Measurements from ENCODE around the gene NAP1L4.
A peak's percentile ranks its signal among the peaks of the same experiment; 100 is the strongest.

Gene NAP1L4

DNA sequence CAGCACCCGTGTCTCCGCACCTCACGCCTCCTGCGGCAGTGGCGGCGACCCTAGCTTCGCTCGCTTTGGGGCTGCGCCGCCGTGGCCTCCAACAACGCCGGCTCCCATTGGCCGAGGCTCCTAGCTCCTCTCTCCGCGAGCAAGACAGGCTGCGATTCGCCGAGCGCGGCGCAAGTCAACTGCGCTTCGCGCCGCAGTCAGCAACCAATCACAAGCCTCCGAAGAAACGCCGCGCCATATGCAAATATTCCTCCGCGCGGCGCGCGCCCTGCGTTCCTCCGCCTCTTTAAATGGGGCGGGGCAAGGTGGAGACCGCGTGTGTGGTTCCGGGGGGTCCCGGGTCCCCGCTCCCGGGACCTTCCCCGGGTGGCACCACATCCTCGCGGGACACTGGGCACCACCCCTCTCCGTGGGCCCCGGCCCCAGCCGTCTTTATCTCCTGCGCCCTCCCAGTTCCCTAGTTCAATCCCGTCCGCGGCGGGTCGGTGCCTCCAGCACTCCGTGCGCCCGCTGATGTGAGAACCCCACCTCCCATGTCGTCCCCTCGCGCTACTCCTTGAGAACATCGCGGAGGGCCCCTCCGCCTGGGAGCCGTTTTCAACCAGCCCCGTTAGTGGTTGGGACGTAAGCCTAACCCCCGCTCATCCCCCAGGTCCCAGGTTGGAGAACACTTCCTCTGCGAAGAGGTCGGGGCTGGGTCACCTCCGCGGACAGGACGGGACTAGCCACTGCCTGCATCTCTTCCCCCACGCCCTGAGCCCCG is at the start of gene NAP1L4:
Gene NAP1L4 (minus strand): TSS at position 96 of the 763 bp plus-strand sequence. CDS start 13,109 bp downstream, outside the sequence.
- Histone ChIP-seq H3K9ac (ENCODE audit: low read depth in 1 of 2, low read length in 2 of 2) (peak within 1 kb of the TSS; percentile 87 to 90), H3K4me1 (ENCODE audit: control insufficient read depth in 2 of 2, insufficient read depth in 2 of 2, low read length in 2 of 2) (peaks cover 22 to 44% of the 10 kb centered on the region in 2 donors), H3K9me3 (ENCODE audit: control insufficient read depth in 2 of 2, low read length in 2 of 2) (no peaks in the 10 kb centered on the region), H3K4me3 (ENCODE audit: low read length in 2 of 2) (peak within 1 kb of the TSS; percentile 76 to 94), H3K27ac (ENCODE audit: low read depth in 2 of 2, low read length in 2 of 2) (peak within 1 kb of the TSS; percentile 90 to 94), H3K36me3 (ENCODE audit: control insufficient read depth in 2 of 2, insufficient read depth in 2 of 2, low read length in 2 of 2) (no peaks in the 10 kb centered on the region), H3K27me3 (ENCODE audit: control insufficient read depth in 2 of 2, insufficient read depth in 2 of 2, low read length in 2 of 2) (no peaks in the 10 kb centered on the region)

DNA sequence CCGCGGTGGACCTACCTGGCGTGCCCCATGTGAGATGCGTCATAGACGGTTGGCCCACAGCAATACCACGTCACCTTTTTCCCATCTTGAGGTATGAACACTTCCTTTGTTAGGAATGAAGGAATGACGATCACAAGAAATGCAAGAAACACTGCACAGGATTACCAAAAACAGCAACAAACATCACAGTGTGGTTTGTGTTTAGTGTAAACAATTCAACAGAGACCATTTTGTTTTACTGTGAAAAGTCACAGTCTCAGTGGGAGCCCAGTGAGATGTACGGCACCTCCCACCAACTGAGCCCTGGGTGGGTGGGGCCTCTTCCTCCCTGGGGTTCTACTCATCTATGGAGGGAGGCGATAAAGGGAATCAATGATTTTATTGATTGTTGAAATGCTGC is 48.8 kb upstream of the NAP1L4 start:
- H3K27me3 ChIP-seq (ENCODE audit: control insufficient read depth in 2 of 2, insufficient read depth in 2 of 2, low read length in 2 of 2) = no peaks in the 10 kb centered on the region
- no peak overlapping the region for H3K27ac ChIP-seq (ENCODE audit: low read depth in 2 of 2, low read length in 2 of 2)
- peaks cover 4 to 5% of the 10 kb centered on the region in 2 donors for H3K4me1 ChIP-seq (ENCODE audit: control insufficient read depth in 2 of 2, insufficient read depth in 2 of 2, low read length in 2 of 2)
- no peak overlapping the region for H3K4me3 ChIP-seq (ENCODE audit: low read length in 2 of 2)
- no peak overlapping the region for H3K9ac ChIP-seq (ENCODE audit: low read depth in 1 of 2, low read length in 2 of 2)
- peaks cover 58 to 62% of the 10 kb centered on the region in 2 donors for H3K36me3 ChIP-seq (ENCODE audit: control insufficient read depth in 2 of 2, insufficient read depth in 2 of 2, low read length in 2 of 2)
- no peaks in the 10 kb centered on the region for H3K9me3 ChIP-seq (ENCODE audit: control insufficient read depth in 2 of 2, low read length in 2 of 2)

DNA sequence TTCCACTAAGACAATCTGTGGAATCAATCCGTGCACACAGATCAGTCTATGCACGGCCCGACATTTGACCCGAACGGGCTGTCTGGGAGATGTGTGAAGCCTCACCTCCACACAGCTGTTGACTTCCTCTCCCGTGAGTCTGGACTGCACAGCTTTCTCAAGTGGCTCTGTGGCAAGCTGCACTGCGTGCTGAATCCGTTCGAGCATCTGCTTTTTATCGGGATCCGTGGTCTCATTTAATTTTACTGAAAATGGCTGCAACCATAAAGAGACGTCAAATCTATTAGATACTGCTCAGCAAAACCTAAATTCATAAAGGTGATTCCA is 45.8 kb upstream of the NAP1L4 start:
- no peak overlapping the region for H3K4me3 ChIP-seq (ENCODE audit: low read length in 2 of 2)
- no peaks in the 10 kb centered on the region for H3K9me3 ChIP-seq (ENCODE audit: control insufficient read depth in 2 of 2, low read length in 2 of 2)
- H3K9ac ChIP-seq (ENCODE audit: low read depth in 1 of 2, low read length in 2 of 2) = no peak overlapping the region
- peaks cover 4 to 5% of the 10 kb centered on the region in 2 donors for H3K4me1 ChIP-seq (ENCODE audit: control insufficient read depth in 2 of 2, insufficient read depth in 2 of 2, low read length in 2 of 2)
- H3K27me3 ChIP-seq (ENCODE audit: control insufficient read depth in 2 of 2, insufficient read depth in 2 of 2, low read length in 2 of 2) = no peaks in the 10 kb centered on the region
- H3K36me3 ChIP-seq (ENCODE audit: control insufficient read depth in 2 of 2, insufficient read depth in 2 of 2, low read length in 2 of 2) = peaks cover 52 to 64% of the 10 kb centered on the region in 2 donors
- H3K27ac ChIP-seq (ENCODE audit: low read depth in 2 of 2, low read length in 2 of 2) = no peak overlapping the region

GRCh38 chr11:3037040-3037944 is 45.2 kb upstream of the NAP1L4 start:
- H3K9ac ChIP-seq (ENCODE audit: low read depth in 1 of 2, low read length in 2 of 2) = no peak overlapping the region
- peaks cover 4 to 5% of the 10 kb centered on the region in 2 donors for H3K4me1 ChIP-seq (ENCODE audit: control insufficient read depth in 2 of 2, insufficient read depth in 2 of 2, low read length in 2 of 2)
- H3K4me3 ChIP-seq (ENCODE audit: low read length in 2 of 2) = no peak overlapping the region
- H3K36me3 ChIP-seq (ENCODE audit: control insufficient read depth in 2 of 2, insufficient read depth in 2 of 2, low read length in 2 of 2) = peaks cover 57 to 68% of the 10 kb centered on the region in 2 donors
- H3K9me3 ChIP-seq (ENCODE audit: control insufficient read depth in 2 of 2, low read length in 2 of 2) = no peaks in the 10 kb centered on the region
- no peaks in the 10 kb centered on the region for H3K27me3 ChIP-seq (ENCODE audit: control insufficient read depth in 2 of 2, insufficient read depth in 2 of 2, low read length in 2 of 2)
- H3K27ac ChIP-seq (ENCODE audit: low read depth in 2 of 2, low read length in 2 of 2) = peak overlapping the region in 1 of 2 donors; percentile 10

DNA sequence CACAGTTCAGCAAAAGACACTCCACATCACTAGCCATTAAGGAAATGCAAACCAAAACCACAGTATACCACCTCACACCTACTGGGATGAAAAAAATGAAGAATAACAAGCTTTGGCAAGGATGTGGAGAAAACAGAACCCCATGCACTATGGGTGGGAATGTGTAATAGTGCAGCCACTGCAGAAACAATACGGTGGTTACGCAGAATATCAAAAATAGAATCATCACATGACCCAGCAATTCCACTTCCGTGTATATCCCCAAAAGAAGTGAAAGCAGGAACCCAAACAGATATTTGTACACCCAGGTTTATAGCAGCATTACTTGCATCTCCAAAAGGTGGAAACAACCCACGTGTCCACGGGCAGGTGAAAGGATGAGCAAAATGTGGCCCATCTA is 44.3 kb upstream of the NAP1L4 start:
- Histone ChIP-seq H3K4me1 (ENCODE audit: control insufficient read depth in 2 of 2, insufficient read depth in 2 of 2, low read length in 2 of 2) (peaks cover 4 to 5% of the 10 kb centered on the region in 2 donors), H3K27me3 (ENCODE audit: control insufficient read depth in 2 of 2, insufficient read depth in 2 of 2, low read length in 2 of 2) (no peaks in the 10 kb centered on the region), H3K9ac (ENCODE audit: low read depth in 1 of 2, low read length in 2 of 2) (no peak overlapping the region), H3K36me3 (ENCODE audit: control insufficient read depth in 2 of 2, insufficient read depth in 2 of 2, low read length in 2 of 2) (peaks cover 50 to 62% of the 10 kb centered on the region in 2 donors), H3K27ac (ENCODE audit: low read depth in 2 of 2, low read length in 2 of 2) (no peak overlapping the region), H3K9me3 (ENCODE audit: control insufficient read depth in 2 of 2, low read length in 2 of 2) (no peaks in the 10 kb centered on the region), H3K4me3 (ENCODE audit: low read length in 2 of 2) (no peak overlapping the region)

DNA sequence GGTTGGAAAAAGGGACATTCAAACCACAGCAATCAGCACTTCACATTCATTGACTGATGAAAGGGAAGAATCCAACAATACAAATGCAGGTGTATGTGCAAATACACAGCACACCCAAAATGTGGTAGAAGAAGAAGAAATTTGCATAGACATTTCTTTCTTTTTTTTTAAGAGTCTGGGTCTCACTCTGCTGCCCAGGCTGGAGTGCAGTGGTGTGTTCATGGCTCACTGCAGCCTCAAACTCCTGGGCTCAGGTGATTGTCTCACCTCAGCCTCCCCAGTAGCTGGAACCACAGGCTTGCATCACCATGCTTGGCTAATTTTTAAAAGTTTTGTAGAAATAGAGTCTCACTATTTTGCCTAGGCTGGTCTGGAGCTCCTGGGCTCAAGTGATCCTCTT is 43.2 kb upstream of the NAP1L4 start:
- no peak overlapping the region for H3K27ac ChIP-seq (ENCODE audit: low read depth in 2 of 2, low read length in 2 of 2)
- H3K9me3 ChIP-seq (ENCODE audit: control insufficient read depth in 2 of 2, low read length in 2 of 2) = no peaks in the 10 kb centered on the region
- H3K4me1 ChIP-seq (ENCODE audit: control insufficient read depth in 2 of 2, insufficient read depth in 2 of 2, low read length in 2 of 2) = peaks cover 4 to 6% of the 10 kb centered on the region in 2 donors
- no peak overlapping the region for H3K4me3 ChIP-seq (ENCODE audit: low read length in 2 of 2)
- H3K9ac ChIP-seq (ENCODE audit: low read depth in 1 of 2, low read length in 2 of 2) = no peak overlapping the region
- no peaks in the 10 kb centered on the region for H3K27me3 ChIP-seq (ENCODE audit: control insufficient read depth in 2 of 2, insufficient read depth in 2 of 2, low read length in 2 of 2)
- H3K36me3 ChIP-seq (ENCODE audit: control insufficient read depth in 2 of 2, insufficient read depth in 2 of 2, low read length in 2 of 2) = peaks cover 46 to 56% of the 10 kb centered on the region in 2 donors

DNA sequence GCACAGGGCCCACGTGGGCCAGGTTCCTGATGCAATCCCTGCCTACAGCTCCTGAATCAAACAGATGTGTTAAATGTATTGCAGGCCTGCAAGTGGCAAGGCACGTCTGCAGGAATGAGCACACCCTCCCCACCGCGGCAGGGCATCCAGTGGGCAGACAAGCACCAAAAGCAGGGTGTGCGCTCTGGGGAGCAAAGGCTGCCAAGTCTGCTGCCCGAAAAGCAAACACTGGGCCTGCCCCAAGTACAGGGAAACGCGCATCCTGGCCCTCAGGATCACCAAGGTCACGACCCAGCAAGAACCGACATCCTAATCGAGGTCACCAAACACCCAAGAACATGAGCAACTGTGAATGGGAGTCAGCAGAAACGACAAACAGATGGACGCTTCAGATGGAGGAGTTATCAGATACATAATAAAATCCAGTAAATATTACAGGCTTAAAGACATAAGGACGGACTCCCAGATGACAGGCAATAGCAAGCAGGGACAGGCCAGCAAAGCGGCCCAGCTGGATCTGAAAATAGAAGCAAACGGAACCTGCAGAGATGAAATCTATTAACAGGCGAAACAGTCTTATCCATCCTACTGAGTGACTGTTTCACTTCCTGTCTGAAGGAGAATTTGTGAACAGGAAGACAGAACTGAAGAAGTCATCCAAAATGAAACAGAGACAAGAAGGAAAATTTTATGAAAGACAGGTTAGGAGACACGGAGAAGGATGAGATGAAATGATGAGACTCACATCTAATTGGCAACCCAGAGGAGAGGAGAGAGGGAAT is 38.4 kb upstream of the NAP1L4 start:
- Histone ChIP-seq H3K27ac (ENCODE audit: low read depth in 2 of 2, low read length in 2 of 2) (no peak overlapping the region), H3K27me3 (ENCODE audit: control insufficient read depth in 2 of 2, insufficient read depth in 2 of 2, low read length in 2 of 2) (no peaks in the 10 kb centered on the region)

GRCh38 chr11:3028813-3029212 is 36.7 kb upstream of the NAP1L4 start:
- Histone ChIP-seq H3K4me1 (ENCODE audit: control insufficient read depth in 2 of 2, insufficient read depth in 2 of 2, low read length in 2 of 2) (peaks cover 3 to 19% of the 10 kb centered on the region in 2 donors), H3K27ac (ENCODE audit: low read depth in 2 of 2, low read length in 2 of 2) (peak overlapping the region in 1 of 2 donors; percentile 47), H3K9me3 (ENCODE audit: control insufficient read depth in 2 of 2, low read length in 2 of 2) (no peaks in the 10 kb centered on the region), H3K27me3 (ENCODE audit: control insufficient read depth in 2 of 2, insufficient read depth in 2 of 2, low read length in 2 of 2) (no peaks in the 10 kb centered on the region), H3K36me3 (ENCODE audit: control insufficient read depth in 2 of 2, insufficient read depth in 2 of 2, low read length in 2 of 2) (peaks cover 30 to 47% of the 10 kb centered on the region in 2 donors), H3K9ac (ENCODE audit: low read depth in 1 of 2, low read length in 2 of 2) (no peak overlapping the region), H3K4me3 (ENCODE audit: low read length in 2 of 2) (no peak overlapping the region)

More for the DNA sequence above, 38.4 kb upstream of the NAP1L4 start:
- Histone ChIP-seq H3K4me3 (ENCODE audit: low read length in 2 of 2) (no peak overlapping the region), H3K9ac (ENCODE audit: low read depth in 1 of 2, low read length in 2 of 2) (no peak overlapping the region), H3K9me3 (ENCODE audit: control insufficient read depth in 2 of 2, low read length in 2 of 2) (no peaks in the 10 kb centered on the region), H3K36me3 (ENCODE audit: control insufficient read depth in 2 of 2, insufficient read depth in 2 of 2, low read length in 2 of 2) (peaks cover 30 to 49% of the 10 kb centered on the region in 2 donors), H3K4me1 (ENCODE audit: control insufficient read depth in 2 of 2, insufficient read depth in 2 of 2, low read length in 2 of 2) (peaks cover 3 to 19% of the 10 kb centered on the region in 2 donors)

DNA sequence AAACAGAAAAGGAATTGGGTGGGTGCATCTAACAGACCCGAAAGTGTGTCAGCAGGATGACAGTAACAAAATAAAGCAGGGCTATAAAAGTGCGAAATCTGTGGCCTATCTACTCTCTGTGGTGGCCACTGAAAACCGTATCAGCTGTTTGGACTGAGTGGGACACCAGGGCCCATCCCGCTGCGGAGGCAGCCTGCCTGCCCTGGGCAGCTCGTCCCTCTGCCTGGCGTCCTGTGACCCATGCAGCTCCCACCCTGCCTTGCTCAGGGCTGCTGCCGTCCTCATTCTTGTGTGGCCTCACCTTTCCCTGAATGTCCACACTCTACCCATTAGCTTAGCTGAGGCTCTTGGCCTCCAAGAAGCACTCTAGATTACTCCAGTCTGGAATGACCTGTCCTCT is 34.7 kb upstream of the NAP1L4 start:
- Histone ChIP-seq H3K4me3 (ENCODE audit: low read length in 2 of 2) (no peak overlapping the region), H3K4me1 (ENCODE audit: control insufficient read depth in 2 of 2, insufficient read depth in 2 of 2, low read length in 2 of 2) (peaks cover 10 to 19% of the 10 kb centered on the region in 2 donors), H3K9ac (ENCODE audit: low read depth in 1 of 2, low read length in 2 of 2) (no peak overlapping the region), H3K27ac (ENCODE audit: low read depth in 2 of 2, low read length in 2 of 2) (no peak overlapping the region), H3K36me3 (ENCODE audit: control insufficient read depth in 2 of 2, insufficient read depth in 2 of 2, low read length in 2 of 2) (peaks cover 29 to 55% of the 10 kb centered on the region in 2 donors), H3K9me3 (ENCODE audit: control insufficient read depth in 2 of 2, low read length in 2 of 2) (no peaks in the 10 kb centered on the region), H3K27me3 (ENCODE audit: control insufficient read depth in 2 of 2, insufficient read depth in 2 of 2, low read length in 2 of 2) (no peaks in the 10 kb centered on the region)

Measured in mucosa of rectum (tissue), 2 donors.